Endothelial cell of hepatic sinusoid (primary cell): ENCODE results near the gene DAZAP2.
"Not testable (repeated sequence)": the region's sequence is repeated elsewhere in the genome, so short reads cannot be mapped to it uniquely, and the experiment has no call there.

Source experiments
- in situ Hi-C: cut with HindIII; loops from 2 replicates; pipeline ENCODE4 v1.10.0; 2017; ENCODE audit warnings: low sequenced_read_pairs

Gene DAZAP2

DNA sequence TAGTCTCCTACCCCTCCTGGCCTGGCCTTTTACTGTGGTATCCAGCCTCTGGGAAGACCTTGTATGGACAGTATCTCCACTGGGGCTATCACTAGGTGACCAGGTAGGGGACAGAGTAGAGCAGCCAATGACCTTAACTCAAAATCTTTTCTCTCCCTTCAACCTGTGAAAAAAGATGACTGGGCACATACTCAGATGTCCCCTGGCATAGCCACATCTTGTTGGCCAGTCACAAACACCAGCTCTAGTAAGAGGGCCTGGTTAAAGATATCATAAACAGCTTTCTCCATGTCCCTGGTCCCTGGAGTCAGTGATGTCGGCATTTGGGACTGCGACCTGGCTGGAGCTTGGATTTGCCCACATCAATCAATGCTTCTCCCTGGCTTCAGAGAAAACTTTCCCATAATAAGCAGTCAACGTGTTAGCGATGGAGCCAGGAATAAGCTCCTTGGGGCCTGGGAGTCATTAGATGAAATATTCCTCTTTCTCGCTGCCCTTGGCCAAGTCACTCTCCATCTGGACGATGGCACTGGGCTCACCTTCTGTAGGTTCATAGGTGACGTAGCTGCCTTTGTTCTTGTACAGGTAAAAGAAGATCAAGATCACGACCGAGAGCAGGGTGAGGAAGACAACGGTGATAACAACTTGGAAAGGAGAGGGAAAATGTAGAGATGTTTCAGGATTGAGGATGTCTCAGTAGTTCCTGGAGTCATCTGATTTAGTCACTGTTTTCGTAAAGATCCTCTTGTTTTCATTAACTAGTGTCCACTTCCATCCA lies 7.0 kb downstream of the DAZAP2 start:
- in situ Hi-C loops: loop anchor here (10.0 kb wide), 1 partner anchor 61 kb away; no protein-coding TSS in a partner anchor

DNA sequence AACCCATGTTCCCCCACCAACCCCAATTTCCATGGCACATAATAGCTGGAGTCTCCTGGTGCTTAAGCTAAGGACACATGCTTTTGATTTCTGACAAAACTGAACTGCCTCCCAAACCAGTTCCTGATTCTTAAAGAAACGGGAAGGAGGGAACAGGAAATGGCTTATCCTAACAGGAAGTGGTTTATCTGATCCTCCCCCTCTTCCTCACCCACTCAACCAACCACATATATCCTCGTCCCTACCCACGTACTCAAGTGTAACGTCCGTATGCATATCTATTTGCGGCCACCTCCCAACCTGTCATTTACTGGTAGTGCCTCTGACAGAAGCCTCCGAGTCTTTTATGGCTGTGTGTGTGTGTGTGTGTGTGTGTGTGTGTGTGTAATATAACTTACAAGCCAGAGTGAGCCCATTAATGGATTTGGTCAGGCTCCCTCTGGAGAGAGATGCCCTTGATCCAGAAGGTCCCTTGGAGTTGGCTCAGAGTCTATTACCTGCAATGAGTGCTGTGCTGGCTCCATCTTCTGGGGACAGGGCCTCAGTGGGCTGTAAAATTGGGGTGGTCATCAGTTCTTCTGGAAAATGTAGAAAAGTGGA lies 7.7 kb downstream of the DAZAP2 start:
- in situ Hi-C loops: loop anchor here (10.0 kb wide), 1 partner anchor 62 kb away; no protein-coding TSS in a partner anchor

DNA sequence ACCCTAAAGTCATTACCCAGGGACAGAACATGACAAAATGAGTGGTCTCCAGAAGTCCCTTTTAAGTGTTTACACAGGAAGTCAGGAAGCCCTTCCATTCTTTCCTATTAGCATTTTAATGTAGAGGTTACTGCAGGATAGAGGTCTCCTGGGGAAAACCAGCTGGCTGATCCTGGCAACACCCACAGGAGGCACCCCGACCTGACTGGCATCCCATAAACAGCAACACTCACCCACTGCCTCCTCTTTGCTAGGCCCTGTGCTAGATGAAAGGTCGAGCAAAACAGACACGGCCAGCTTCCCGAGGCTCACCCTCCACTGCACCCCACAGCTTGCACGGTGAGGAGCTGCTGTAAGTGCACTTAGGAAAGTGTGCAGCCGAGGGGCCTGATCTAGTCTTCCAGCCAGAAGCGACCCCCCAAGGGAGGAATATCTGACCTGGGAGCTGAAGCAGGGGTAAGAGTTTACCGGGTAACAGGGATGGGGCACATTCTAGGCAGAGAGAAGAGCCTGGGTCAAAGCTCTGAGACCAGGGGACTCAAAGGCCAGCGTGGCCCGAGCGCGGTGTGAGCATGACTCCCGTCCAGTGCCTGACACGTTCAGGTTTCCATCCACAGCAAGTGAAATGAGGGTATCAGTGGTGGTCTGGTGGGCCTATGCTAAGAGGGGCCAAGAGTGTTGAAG lies 9.0 kb downstream of the DAZAP2 start:
- in situ Hi-C loops: loop anchor here (10.0 kb wide), 1 partner anchor 63 kb away; no protein-coding TSS in a partner anchor

DNA sequence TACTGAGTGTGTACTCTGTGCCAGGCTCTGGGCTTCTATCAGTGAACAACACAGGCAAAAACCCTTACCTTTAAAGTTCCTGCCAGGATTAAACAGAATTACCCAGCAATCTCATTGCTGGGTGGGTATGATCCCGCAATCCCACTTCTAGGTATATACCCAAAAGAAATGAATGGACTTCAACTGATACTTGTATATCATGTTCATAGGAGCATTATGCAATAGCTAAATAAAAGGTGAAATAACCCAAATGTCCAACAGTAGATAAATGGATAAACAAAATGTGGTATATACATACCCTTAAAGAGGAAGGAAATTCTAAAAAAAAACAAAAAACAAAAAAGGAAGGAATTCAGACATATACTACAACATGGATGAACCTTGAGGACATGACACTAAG lies 14.7 kb downstream of the DAZAP2 start:
- in situ Hi-C loops: no loop called here

DNA sequence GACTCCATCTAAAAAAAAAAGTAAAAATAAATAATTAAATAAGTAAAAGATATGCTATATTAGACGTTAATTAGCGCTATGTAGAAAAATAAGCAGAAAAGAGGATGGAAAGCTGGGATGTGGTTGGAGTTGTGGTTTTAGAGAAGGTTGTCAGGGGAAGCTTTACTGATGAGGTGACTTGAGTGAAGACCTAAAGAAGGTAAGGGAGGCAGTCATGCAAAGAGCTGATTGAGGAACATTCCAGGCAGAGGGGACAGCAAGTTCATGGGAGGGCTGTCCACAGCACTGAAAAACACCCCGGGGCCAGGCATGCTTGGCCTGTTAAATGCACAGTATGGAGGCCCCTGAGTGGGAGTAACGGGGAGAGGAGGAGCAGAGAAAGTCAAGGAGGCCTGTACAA lies 15.9 kb downstream of the DAZAP2 start:
- in situ Hi-C loops: no loop called here

DNA sequence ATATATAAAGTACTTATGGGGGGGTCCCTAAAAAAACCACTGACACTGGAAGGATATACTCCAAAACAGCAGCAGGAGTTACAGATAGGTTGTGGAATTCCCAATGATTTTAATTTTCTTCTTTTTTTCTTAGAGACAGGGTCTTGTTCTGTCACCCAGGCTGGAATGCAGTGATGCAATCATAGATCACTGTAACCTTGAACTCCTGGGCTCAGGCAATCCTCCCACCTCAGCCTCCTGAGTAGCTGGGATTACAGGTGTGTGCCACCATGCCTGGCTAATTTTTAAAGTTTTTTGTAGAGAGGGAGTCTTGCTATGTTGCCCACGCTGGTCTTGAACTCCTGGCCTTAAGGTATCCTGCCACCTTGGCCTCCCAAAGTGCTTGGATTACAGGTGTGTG lies 21.0 kb downstream of the DAZAP2 start:
- in situ Hi-C loops: not testable (repeated sequence)

DNA sequence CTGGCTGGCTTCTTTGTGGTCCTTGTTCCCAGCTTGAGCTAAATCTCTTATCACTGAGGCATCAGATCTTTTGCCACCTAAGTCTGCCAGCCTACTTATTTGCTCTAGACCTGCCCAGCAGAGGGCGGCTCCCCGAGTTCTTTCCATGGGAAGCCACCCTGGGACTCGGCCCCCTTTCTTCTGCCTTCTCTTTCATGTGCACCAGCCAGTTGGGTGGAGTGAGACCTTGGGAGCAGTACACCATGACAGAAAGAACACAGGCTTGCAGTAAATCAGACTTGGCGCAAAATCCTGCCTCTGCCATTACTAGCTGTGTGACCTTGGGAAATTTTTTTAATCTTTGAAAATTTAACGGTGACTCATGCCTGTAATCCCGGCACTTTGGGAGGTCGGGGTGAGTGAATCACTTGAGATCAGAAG lies 24.1 kb downstream of the DAZAP2 start:
- in situ Hi-C loops: no loop called here

DNA sequence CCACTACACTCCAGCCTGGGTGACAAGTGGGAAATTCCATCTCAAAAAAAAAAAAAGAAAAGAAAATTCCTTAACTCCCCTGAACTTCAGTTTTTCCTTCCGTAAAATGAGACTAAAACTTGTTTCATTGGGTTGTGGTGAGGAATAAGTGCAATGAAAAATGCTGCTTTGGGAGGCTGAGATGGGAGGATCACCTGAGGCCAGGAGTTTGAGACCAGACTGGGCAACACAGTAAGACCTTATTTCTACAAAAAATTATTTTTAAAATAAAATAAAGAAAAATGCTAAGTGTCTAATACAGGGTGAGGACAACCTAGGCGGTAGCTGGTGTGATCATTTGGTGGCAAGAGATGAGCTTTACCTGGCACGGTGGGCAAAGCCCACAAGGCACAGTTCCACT lies 24.7 kb downstream of the DAZAP2 start:
- in situ Hi-C loops: no loop called here

DNA sequence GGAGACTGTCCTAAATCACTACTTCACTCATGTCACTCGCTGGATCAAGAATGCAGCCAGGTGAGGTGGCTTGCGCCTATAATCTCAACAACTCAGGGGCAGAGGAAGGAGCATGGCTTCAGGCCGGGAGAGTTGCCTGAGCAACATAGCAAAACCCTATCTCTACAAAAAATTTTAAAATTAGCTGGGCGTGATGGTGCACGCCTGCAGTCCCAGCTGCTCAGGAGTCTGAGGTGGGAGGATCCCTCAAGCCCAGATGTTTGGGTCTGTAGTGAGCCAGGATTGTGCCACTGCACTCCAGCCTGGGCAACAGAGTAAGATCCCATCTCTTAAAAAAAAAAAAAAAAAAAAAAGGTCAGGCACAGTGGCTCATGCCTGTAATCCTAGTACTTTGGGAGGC lies 25.7 kb downstream of the DAZAP2 start:
- in situ Hi-C loops: no loop called here

DNA sequence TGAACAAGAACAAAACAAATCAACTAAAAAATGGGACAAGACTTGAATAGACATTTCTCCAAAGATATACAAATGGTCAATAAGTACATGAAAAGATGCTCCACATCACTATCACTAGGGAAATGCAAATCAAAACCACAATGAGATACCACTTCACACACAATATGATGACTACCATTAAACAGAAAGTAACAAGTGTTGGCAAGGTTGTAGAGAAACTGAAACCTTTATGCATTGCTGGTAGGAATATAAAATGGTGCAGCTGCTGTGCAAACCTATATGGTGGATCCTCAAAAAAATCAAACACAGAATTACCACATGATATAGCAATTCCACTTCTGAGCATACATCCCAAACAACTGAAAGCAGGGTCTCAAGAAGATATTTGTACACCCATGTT lies 26.4 kb downstream of the DAZAP2 start:
- in situ Hi-C loops: loop anchor here (5.0 kb wide), 1 partner anchor 77 kb away; no protein-coding TSS in a partner anchor

DNA sequence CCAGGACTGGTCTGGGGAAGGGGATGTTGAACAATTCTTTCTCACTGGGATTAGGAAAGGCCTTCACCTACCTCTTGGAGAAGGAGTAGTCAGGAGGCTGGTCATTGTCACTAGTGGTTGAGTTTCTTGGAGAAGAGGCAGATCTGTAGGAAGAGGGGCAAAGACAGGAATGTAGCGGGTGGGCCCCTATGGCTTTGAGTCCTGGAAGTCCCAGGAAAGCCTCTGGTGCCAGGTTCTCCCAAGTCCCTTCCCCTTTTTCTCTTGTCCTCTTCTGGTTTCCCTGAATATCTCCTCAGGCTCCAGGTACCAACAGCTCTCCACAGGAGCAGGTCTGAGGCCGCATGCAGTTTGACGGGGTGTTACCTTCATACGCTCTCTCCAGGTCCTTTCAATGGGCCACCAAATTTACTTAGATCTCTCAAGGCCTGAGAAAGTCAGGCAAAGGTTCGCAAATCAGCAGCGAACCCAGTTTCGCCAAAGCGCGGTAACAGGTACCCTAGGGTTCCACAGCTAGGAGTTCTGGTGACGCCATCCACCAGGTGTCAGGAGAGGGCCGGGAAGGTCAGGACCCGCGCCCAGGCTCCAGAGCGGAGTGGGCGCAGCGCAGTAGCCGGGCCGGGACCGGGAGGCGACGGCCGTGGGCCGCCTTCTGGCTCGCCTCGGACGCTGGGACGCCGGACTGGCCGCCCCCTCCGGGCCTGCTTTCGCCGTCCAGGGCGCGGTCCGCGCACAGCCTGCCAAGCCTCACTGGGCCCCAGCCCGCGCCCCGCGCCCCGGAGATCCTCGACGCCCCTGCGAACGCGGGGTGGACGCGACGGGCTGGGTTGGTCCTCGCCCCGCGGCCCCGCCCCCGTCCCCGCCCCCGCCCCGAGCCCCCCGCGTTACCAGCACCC lies 30.8 kb downstream of the DAZAP2 start:
- in situ Hi-C loops: loop anchor here (5.0 kb wide), 1 partner anchor 73 kb away; no protein-coding TSS in a partner anchor

DNA sequence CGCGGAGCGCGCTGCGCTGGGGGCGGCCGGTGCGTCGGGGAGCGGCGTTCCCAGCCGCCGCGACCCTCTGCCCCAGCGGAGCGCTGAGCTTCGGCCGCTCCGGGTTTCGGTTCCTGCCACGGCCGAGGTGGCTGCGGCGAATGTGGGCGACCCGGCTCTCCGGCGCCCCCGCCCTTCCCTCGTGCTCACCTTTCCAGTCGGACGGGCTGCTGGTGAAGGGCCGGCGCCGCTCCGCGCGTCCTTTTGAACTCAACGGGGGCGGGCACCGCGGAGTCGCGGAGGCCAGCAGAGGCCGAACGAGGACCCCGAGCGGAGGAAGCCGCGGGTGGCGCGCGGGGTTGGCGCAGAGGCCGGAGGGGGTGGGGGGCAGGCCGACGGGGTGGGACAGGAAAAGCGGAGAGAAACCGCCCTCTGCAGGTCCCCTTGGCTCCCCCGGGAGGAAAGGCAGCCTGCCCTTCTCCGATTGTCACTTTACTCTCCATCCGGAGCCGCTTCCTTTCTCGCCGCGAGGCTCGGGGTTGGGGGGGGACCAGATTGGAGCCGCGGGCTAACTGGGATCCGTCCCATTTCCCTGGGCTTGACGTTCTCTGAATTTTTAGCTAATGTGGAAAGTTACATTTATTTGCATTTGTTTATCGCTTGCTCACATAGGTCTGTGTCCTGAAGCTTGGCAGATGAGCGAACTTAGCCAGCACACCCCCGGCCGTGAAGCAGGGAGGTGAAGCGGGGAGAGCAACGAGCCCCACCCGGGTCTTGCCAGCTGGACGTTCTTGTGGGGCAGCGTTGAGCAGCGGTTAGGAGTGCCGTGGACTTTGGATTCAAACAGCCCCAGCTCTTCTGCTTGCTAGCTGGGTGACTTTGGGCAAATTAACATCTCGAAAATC lies 31.7 kb downstream of the DAZAP2 start, which contains the start of gene SMAGP:
SMAGP (minus strand) TSS at position 349 of the 884 bp plus-strand sequence. CDS start 1,137 bp downstream, outside the sequence.
- in situ Hi-C loops: no loop called here

DNA sequence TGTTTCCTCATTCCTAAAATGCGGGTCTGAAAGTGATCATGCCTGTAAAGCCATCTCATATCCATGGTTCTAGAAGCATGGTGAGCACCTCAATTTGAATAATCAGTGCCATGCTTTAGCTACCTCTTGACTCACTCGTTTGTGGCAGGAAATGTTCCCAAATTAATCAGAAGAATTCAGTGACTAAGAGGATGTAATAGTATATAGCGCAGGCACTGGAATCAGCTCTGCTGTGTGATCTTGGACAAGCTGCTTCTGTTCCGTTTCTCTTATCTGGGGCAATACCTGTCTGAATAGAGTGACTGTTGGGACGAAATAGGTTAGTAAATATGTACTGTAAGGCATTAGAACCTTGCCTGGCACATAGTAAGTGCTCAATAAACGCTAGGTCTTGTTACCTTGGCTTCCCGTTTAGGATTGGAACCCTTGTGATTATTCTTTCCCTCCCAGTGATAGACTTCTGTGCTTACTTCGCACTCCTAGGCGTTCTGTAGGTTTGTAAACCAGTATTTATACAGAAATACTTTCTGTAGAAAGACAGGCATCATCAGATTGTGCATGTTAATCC lies 32.4 kb downstream of the DAZAP2 start:
- in situ Hi-C loops: no loop called here

DNA sequence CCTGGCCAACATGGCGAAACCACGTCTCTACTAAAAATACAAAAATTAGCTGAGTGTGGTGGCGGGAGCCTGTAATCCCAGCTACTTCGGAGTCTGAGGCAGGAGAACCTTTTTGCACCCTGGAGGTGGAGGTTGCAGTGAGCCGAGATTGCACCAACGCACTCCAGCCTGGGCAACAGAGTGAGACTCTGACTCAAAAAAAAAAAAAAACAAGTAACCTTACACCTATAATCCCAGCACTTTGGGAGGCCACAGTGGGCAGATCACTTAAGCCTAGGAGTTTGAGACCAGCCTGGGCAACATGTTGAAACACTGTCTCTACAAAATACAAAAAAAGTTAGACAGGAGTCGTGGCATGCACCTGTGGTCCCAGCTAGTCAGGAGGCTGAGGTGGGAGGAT lies 34.2 kb downstream of the DAZAP2 start:
- in situ Hi-C loops: not testable (repeated sequence)

DNA sequence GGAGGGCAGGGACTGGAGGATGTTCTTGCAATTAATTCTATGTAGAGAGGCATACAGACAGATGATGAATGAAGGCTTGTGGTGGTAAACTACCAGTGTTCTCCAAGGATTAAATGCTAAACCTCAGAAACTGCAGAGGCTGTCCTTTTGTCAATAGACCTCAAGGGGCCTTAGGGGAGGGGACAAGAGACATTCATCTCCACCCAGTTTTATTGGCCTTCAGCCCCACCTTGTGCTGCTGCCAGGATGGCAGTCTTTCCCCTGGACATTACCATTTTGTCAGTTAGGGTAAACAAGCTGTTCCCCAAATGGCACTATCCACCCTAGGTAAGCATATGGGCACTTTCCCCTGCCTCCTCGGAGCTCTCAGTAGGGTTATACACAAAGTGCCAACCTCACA lies 36.5 kb downstream of the DAZAP2 start:
- in situ Hi-C loops: no loop called here

DNA sequence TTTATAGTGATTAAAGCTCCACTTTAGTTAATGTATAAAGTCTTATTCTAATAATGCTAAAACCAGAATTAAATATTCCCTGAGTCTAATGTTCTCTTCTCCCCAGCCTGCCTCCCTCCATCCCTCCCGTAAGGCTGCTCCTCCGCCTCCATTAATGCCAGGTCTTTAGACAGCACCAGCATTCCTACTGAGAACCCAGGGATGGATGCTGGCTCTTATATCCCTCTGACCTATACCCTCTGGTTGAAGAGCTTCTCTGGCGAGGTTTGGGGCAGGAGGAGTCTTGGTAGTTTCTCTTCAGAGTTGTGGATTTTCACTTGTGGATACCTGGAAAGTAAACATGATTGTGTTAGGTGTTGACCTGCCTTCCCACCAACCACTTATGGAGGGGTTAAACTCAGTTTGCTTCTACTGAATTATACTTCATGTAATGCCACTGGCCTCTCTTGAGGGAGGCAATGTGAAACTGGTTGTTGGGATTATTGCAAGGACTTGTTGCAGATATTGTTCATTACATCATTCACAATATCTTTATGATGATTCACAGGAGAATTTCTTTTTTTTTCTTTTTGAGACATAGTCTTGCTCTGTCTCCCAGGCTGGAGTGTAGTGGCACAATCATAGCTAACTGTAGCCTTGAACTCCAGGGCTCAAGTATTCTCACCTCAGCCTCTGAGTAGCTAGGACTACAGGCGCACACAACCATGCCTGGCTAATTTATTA lies 42.7 kb downstream of the DAZAP2 start:
- in situ Hi-C loops: no loop called here

DNA sequence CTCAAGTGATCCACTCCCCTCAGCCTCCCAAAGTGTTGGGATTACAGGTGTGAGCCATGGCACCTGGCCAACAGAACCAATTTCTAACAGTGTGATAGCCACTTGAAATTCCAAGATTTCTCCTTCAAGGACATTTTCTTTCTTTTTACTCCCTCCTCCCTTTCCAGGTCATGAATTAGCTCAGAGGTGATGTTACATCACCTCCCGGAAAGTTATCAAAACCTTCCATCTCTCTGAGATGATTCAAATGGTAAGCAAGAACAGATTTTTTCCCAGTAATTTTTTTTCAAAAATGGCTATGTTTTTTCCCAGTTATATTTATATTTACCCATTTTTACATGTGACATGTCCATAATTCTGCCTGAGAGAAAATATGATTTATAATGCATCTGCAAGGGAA lies 47.2 kb downstream of the DAZAP2 start:
- in situ Hi-C loops: no loop called here
